Neutrophil (primary cell): ENCODE data around the gene SAMD8.

ENCODE experiments used
- H3K27ac ChIP-seq: fragments of 200-600 bp; sonication (generic); 2 replicates; pipeline ENCODE4 v1.5.1; 2016; ENCODE audit warnings: mild to moderate bottlenecking, moderate library complexity
- H3K27me3 ChIP-seq: fragments of 200-600 bp; sonication (generic); 2 replicates; pipeline ENCODE4 v1.6.0; 2016; ENCODE audit warnings: mild to moderate bottlenecking
- H3K36me3 ChIP-seq: fragments of 200-600 bp; sonication (generic); 2 replicates; pipeline ENCODE4 v1.5.1; 2017
- H3K4me1 ChIP-seq, 2 experiments: fragments of 200-600 bp in 1 of 2; sonication (generic) in 1 of 2; 1 replicate in 1 of 2; 2 replicates in 1 of 2; pipeline versions ENCODE4 v1.5.1 to v1.6.1; 2013 to 2016; ENCODE audit warnings: low read depth in 1 of 2, low read length in 1 of 2, mild to moderate bottlenecking in 1 of 2, moderate library complexity in 1 of 2; ENCODE audit not compliant: control insufficient read depth in 1 of 2, insufficient read depth in 1 of 2
- H3K4me3 ChIP-seq, 2 experiments: fragments of 200-600 bp in 1 of 2; sonication (generic) in 1 of 2; 1 replicate in 1 of 2; 2 replicates in 1 of 2; pipeline ENCODE4 v1.5.1; 2013 to 2016; ENCODE audit warnings: low read depth in 1 of 2, low read length in 1 of 2, mild to moderate bottlenecking in 1 of 2, moderate library complexity in 1 of 2
- H3K9me3 ChIP-seq: fragments of 200-600 bp; sonication (generic); 2 replicates; pipeline ENCODE4 v1.5.1; 2016
- CTCF ChIP-seq: fragments of 200-600 bp; sonication (generic); IDR thresholded peaks from 2 replicates; pipeline ENCODE4 v1.5.1; 2016; ENCODE audit warnings: antibody characterized with exemption

Gene SAMD8

GRCh38 chr10:75209086-75209920 is 97.8 kb downstream of the SAMD8 start:
- TF ChIP-seq CTCF = no peak
- Histone ChIP-seq H3K36me3 (peaks cover 17% of the 10 kb centered on the region), H3K27ac (peak overlapping the region; percentile 95), H3K9me3 (no peaks in the 10 kb centered on the region), H3K4me1 (peaks cover 20 to 26% of the 10 kb centered on the region in 2 experiments), H3K4me3 (peak overlapping the region; percentile 92 to 95), H3K27me3 (no peaks in the 10 kb centered on the region)

- Histone ChIP-seq H3K4me1 (peaks cover 20 to 27% of the 10 kb centered on the region in 2 experiments), H3K9me3 (no peaks in the 10 kb centered on the region), H3K27ac (peak overlapping the region; percentile 95), H3K27me3 (no peaks in the 10 kb centered on the region), H3K36me3 (peaks cover 23% of the 10 kb centered on the region), H3K4me3 (peak overlapping the region; percentile 92 to 95)
- no peak for TF ChIP-seq CTCF
Measured at GRCh38 chr10:75209921-75210281, 98.4 kb downstream of the SAMD8 start.

- H3K27me3 ChIP-seq = no peaks in the 10 kb centered on the region
- peak within 1 kb of the TSS; percentile 95 for H3K27ac ChIP-seq
- H3K36me3 ChIP-seq = peaks cover 27% of the 10 kb centered on the region
- TF ChIP-seq CTCF = peak; percentile 54
- H3K4me1 ChIP-seq = peaks cover 20 to 27% of the 10 kb centered on the region in 2 experiments
- H3K4me3 ChIP-seq = peak within 1 kb of the TSS; percentile 92 to 95
- no peaks in the 10 kb centered on the region for H3K9me3 ChIP-seq
Measured at GRCh38 chr10:75210282-75211006, 99.0 kb downstream of the SAMD8 start, which contains the start of gene VDAC2. VDAC2 (plus strand) TSS chr10:75210796; CDS start chr10:75211159, 363 bp downstream.

- Histone ChIP-seq H3K36me3 (peaks cover 34% of the 10 kb centered on the region), H3K9me3 (no peaks in the 10 kb centered on the region), H3K4me1 (peaks cover 20 to 27% of the 10 kb centered on the region in 2 experiments), H3K27ac (peak overlapping the region; percentile 95), H3K4me3 (peak overlapping the region; percentile 92 to 95), H3K27me3 (no peaks in the 10 kb centered on the region)
- TF ChIP-seq CTCF = no peak
Measured at GRCh38 chr10:75211007-75211691, 99.7 kb downstream of the SAMD8 start.

- Histone ChIP-seq H3K27me3 (no peaks in the 10 kb centered on the region), H3K4me1 (peaks cover 20 to 27% of the 10 kb centered on the region in 2 experiments), H3K4me3 (no peak overlapping the region), H3K27ac (no peak overlapping the region), H3K36me3 (peaks cover 46% of the 10 kb centered on the region), H3K9me3 (no peaks in the 10 kb centered on the region)
- TF ChIP-seq CTCF = no peak
Measured at GRCh38 chr10:75212343-75212742, 100.9 kb downstream of the SAMD8 start.
